ENCODE results near the gene BICD2. TPM values are rescaled to one million over a fixed set of nuclear protein-coding genes. Genes with fewer than 3 reads are reported as not detected.

The BICD2 gene
- total RNA-seq, 6 donors from 2014 or later: 33.8 to 50.1 (median 45.1) TPM

DNA sequence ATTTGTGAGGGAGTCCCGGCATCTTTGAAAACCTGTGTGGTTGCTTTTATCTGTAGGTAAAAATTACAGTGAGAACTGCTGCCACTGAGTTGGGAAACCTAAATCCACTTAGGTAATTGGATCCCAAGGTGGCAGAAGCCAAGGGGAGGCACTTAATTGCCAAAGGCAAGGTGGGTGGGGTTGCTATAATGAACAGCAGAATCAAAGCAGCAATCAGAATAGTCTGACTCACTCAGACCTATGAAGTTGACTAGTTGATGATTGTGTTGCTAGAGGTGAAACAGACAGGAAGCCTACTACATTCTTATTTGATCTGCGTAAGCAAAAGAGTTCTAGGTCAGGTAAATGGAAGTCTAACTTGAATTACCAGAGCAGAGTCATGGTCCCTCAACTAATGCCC is 17.3 kb upstream of the BICD2 start:
- DNase-seq (no peak), ATAC-seq (ENCODE audit: low FRiP score in 2 of 2) (no peak)
- Histone ChIP-seq H3K4me1 (no peaks in the 10 kb centered on the region), H3K27me3 (no peaks in the 10 kb centered on the region), H3K27ac (no peak overlapping the region), H3K36me3 (no peaks in the 10 kb centered on the region), H3K4me3 (no peak overlapping the region), H3K9me3 (peaks cover 0 to 6% (median 0%) of the 10 kb centered on the region in 4 donors)
- WGBS, 2 donors: 87 to 93% methylated on average over 2 of the region's 2 CpGs
- TF ChIP-seq EP300 (IDR thresholded peaks at IDR 0.05): no peak
- no peak for TF ChIP-seq POLR2A (IDR thresholded peaks at IDR 0.05)
- no peak for TF ChIP-seq POLR2AphosphoS5 (IDR thresholded peaks at IDR 0.05)
- TF ChIP-seq, protein P1, sequence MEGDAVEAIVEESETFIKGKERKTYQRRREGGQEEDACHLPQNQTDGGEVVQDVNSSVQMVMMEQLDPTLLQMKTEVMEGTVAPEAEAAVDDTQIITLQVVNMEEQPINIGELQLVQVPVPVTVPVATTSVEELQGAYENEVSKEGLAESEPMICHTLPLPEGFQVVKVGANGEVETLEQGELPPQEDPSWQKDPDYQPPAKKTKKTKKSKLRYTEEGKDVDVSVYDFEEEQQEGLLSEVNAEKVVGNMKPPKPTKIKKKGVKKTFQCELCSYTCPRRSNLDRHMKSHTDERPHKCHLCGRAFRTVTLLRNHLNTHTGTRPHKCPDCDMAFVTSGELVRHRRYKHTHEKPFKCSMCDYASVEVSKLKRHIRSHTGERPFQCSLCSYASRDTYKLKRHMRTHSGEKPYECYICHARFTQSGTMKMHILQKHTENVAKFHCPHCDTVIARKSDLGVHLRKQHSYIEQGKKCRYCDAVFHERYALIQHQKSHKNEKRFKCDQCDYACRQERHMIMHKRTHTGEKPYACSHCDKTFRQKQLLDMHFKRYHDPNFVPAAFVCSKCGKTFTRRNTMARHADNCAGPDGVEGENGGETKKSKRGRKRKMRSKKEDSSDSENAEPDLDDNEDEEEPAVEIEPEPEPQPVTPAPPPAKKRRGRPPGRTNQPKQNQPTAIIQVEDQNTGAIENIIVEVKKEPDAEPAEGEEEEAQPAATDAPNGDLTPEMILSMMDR (IDR thresholded peaks at IDR 0.05): no peak

DNA sequence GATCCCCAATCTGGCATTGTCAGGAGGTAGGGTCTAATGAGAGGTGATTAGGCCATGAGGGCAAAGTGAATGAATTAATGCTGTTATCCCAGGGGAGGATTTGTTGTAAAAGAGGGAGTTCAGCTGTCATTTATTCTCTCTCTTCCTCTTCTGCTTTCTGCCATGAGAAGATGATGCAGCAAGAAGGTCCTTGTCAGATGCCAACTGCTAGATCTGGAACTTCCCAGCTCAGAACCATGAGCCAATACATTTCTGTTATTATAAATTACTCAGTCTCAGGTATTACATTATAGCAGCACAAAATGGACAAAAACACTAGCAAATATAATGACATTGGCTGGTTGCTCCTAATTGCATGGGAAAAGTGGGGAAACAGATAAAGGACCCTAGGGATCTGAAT is 15.6 kb upstream of the BICD2 start:
- H3K36me3 ChIP-seq: no peaks in the 10 kb centered on the region
- ATAC-seq (ENCODE audit: low FRiP score in 2 of 2) (no peak), DNase-seq (no peak)
- no peak overlapping the region for H3K4me3 ChIP-seq
- no peak for TF ChIP-seq POLR2AphosphoS5 (IDR thresholded peaks at IDR 0.05)
- TF ChIP-seq EP300 (IDR thresholded peaks at IDR 0.05): no peak
- TF ChIP-seq POLR2A (IDR thresholded peaks at IDR 0.05): no peak
- TF ChIP-seq, protein P1 (IDR thresholded peaks at IDR 0.05): no peak
- no peaks in the 10 kb centered on the region for H3K27me3 ChIP-seq
- no peaks in the 10 kb centered on the region for H3K4me1 ChIP-seq
- H3K9me3 ChIP-seq: no peaks in the 10 kb centered on the region
- no peak overlapping the region for H3K27ac ChIP-seq

DNA sequence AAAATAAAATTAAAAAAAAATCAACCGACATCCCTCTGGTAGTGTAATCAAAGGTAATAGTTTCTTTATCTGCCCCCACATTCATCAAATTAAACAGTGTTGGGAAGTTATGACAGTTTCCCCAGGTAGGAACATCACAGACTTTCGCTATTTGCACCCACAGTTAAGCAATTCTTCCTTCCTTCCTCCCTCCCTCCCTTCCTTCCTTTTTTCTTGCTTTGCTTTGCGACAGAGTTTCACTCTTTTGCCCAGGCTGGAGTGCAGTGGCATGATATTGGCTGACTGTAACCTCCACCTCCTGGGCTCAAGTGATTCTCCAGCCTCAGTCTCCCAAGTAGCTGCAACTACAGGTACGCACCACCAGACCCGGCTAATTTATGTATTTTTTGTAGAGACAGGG is 10.8 kb upstream of the BICD2 start:
- 58 to 63% methylated on average over 5 of the region's 5 CpGs for WGBS, 2 donors
- TF ChIP-seq POLR2A (IDR thresholded peaks at IDR 0.05) (no peak), EP300 (IDR thresholded peaks at IDR 0.05) (no peak), POLR2AphosphoS5 (IDR thresholded peaks at IDR 0.05) (no peak)
- TF ChIP-seq, protein P1 (IDR thresholded peaks at IDR 0.05): no peak
- DNase-seq (no peak), ATAC-seq (ENCODE audit: low FRiP score in 2 of 2) (no peak)
- Histone ChIP-seq H3K9me3 (no peaks in the 10 kb centered on the region), H3K27me3 (no peaks in the 10 kb centered on the region), H3K36me3 (no peaks in the 10 kb centered on the region), H3K4me3 (no peak overlapping the region), H3K4me1 (peaks cover 0 to 7% (median 5%) of the 10 kb centered on the region in 4 donors), H3K27ac (peak overlapping the region in 1 of 4 donors; percentile 78)

DNA sequence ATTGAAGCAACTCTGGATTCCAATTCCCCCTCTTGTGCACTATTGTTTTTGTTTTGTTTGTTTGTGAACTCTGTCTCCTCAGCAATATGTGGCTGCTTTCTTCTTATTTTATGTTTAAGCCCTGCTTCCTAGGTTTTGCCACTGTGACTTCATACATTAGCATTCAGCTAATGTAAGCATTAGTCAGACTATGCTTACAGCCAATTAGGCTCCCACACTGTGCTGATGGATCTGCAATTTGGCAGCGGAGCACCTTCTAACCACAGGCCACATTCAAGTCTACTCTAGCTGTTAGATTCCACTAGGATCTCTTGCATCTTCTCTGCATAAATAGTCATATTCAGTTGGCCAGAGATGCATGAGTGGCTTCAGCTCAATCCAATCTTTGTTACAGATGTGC is 9.6 kb upstream of the BICD2 start:
- no peaks in the 10 kb centered on the region for H3K9me3 ChIP-seq
- no peaks in the 10 kb centered on the region for H3K27me3 ChIP-seq
- H3K4me1 ChIP-seq: peaks cover 6 to 14% (median 10%) of the 10 kb centered on the region in 4 donors
- no peak overlapping the region for H3K4me3 ChIP-seq
- no peaks in the 10 kb centered on the region for H3K36me3 ChIP-seq
- 78 to 93% methylated on average over 1 of the region's 1 CpG for WGBS, 2 donors
- TF ChIP-seq POLR2AphosphoS5 (IDR thresholded peaks at IDR 0.05) (no peak), EP300 (IDR thresholded peaks at IDR 0.05) (no peak), POLR2A (IDR thresholded peaks at IDR 0.05) (no peak)
- TF ChIP-seq, protein P1 (IDR thresholded peaks at IDR 0.05): no peak
- peak overlapping the region in 1 of 4 donors; percentile 78 for H3K27ac ChIP-seq
- no peak for ATAC-seq (ENCODE audit: low FRiP score in 2 of 2)
- no peak for DNase-seq

DNA sequence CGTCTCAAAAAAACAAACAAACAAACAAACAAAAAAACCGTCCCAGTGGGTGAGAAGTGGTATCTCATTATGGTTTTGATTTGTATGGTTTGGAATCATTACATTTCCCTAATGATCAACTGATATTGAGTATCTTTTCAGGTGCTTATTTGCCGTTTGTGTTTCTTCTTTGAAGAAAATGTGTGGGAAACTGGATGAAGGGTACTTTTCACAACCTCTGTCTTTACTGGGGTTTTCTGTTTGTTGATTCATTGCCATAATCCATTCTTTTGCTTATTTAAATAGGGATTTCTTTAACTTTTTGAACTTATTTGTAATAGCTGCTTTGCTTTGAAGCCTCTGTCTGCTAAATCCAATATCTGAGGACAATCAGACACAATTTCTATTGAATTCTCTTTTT is 9.2 kb upstream of the BICD2 start:
- Histone ChIP-seq H3K4me1 (peaks cover 6 to 14% (median 10%) of the 10 kb centered on the region in 4 donors), H3K27me3 (no peaks in the 10 kb centered on the region), H3K9me3 (no peaks in the 10 kb centered on the region), H3K4me3 (no peak overlapping the region), H3K36me3 (no peaks in the 10 kb centered on the region), H3K27ac (no peak overlapping the region)
- ATAC-seq (ENCODE audit: low FRiP score in 2 of 2) (no peak), DNase-seq (no peak)
- TF ChIP-seq, protein P1 (IDR thresholded peaks at IDR 0.05): no peak
- TF ChIP-seq POLR2A (IDR thresholded peaks at IDR 0.05) (no peak), POLR2AphosphoS5 (IDR thresholded peaks at IDR 0.05) (no peak), EP300 (IDR thresholded peaks at IDR 0.05) (no peak)
- 86 to 91% methylated on average over 3 of the region's 3 CpGs for WGBS, 2 donors

Data from upper lobe of left lung (tissue), 6 donors.